ENCODE data around the gene PRDX5. TPM values are rescaled to one million over a fixed set of nuclear protein-coding genes. Genes with fewer than 3 reads are reported as not detected.

PRDX5 gene
- total RNA-seq, 4 donors from 2014 or later: 122 to 236 (median 223) TPM

- TF ChIP-seq CTCF (IDR thresholded peaks at IDR 0.05; ENCODE audit: low read depth): no peak
These were observed 13.4 kb upstream of the PRDX5 start for GRCh38 chr11:64304316-64305072.

- TF ChIP-seq CTCF (IDR thresholded peaks at IDR 0.05; ENCODE audit: low read depth): no peak
These were observed 12.7 kb upstream of the PRDX5 start, which contains the start of gene ESRRA for GRCh38 chr11:64305075-64305690. Gene ESRRA (plus strand): TSS chr11:64305524. CDS start chr11:64307180, 1,656 bp downstream.

- TF ChIP-seq CTCF (IDR thresholded peaks at IDR 0.05; ENCODE audit: low read depth): no peak
These were observed 12.0 kb upstream of the PRDX5 start for GRCh38 chr11:64305691-64306562.

GRCh38 chr11:64306563-64306875 lies 11.4 kb upstream of the PRDX5 start:
- no peak for TF ChIP-seq CTCF (IDR thresholded peaks at IDR 0.05; ENCODE audit: low read depth)

GRCh38 chr11:64306876-64307622 lies 10.9 kb upstream of the PRDX5 start:
- TF ChIP-seq CTCF (IDR thresholded peaks at IDR 0.05; ENCODE audit: low read depth): no peak

- no peak for TF ChIP-seq CTCF (IDR thresholded peaks at IDR 0.05; ENCODE audit: low read depth)
These were observed 5.0 kb upstream of the PRDX5 start for GRCh38 chr11:64312947-64313346.

Measured in subcutaneous adipose tissue (tissue), 4 donors.